ENCODE data around the gene TRAF5.

DNA sequence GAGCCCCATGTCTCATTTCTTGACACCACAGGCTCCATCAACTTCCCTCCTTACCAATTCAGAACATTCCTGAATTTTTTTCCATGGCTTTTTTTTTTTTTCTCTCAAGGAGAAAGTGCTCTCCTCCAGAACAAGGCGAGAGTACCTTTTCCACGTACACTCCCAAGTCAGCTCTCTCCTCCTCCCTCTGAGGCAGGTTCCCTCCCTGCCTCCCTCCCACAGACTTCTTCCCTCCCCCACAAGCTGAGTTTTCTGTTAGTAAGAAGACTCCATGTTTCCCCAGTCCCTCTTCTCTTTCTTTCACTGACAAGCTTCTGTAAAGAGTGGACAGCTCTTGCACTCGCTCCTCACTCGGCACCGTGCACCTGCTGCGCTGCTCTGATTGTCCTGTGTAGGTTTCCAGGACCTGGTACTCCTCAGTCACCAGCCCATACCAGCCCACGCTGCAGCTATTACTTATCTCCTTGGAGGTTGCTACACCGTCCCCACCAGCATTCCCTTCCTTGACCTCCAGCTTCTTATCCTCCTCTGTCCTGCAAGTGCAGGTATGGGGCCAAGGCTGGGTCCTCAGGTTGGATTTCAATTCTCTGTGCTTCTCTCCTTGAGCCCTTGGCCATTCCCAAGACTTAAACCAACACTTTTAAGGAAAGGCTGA is 3.8 kb downstream of the TRAF5 start:
- TF ChIP-seq CTCF (conservative IDR thresholded peaks at IDR 0.05; ENCODE audit: low read depth, low read length) (no peak), POLR2A (IDR thresholded peaks at IDR 0.05; ENCODE audit: low read depth, low read length) (no peak), RAD21 (IDR thresholded peaks at IDR 0.05; ENCODE audit: low read length) (no peak), SMC3 (IDR thresholded peaks at IDR 0.05; ENCODE audit: low read depth, low read length) (no peak), MXI1 (IDR thresholded peaks at IDR 0.05; ENCODE audit: borderline replicate concordance, low read depth, low read length) (no peak), BHLHE40 (IDR thresholded peaks at IDR 0.05; ENCODE audit: low read depth, low read length) (no peak), RCOR1 (IDR thresholded peaks at IDR 0.05; ENCODE audit: insufficient replicate concordance, low read length) (no peak)
